HG02981 (cell line): Measurements from ENCODE around the gene FTCDNL1.

Experiments
- ATAC-seq: cut with Tn5 transposase; IDR thresholded peaks from one replicate; pipeline ENCODE4 v1.9.1; 2021; ENCODE audit warnings: mild to moderate bottlenecking, moderate library complexity; ENCODE audit not compliant: unreplicated experiment

FTCDNL1 gene

GRCh38 chr2:199850718-199851500, at the start of gene FTCDNL1:
Gene FTCDNL1 (minus strand): TSS chr2:199851192. CDS start chr2:199848962, 2,230 bp downstream.
- peak; percentile 94 for ATAC-seq

- ATAC-seq, result no peak
These were observed 45.6 kb upstream of the FTCDNL1 start for GRCh38 chr2:199896617-199897016.

- ATAC-seq, result no peak
These were observed 44.4 kb upstream of the FTCDNL1 start for GRCh38 chr2:199895406-199895805.

GRCh38 chr2:199883474-199884212, 32.7 kb upstream of the FTCDNL1 start:
- ATAC-seq, result no peak

GRCh38 chr2:199882667-199883066, 31.7 kb upstream of the FTCDNL1 start:
- no peak for ATAC-seq

GRCh38 chr2:199875400-199875799, 24.4 kb upstream of the FTCDNL1 start:
- ATAC-seq, result no peak

- no peak for ATAC-seq
These were observed 23.2 kb upstream of the FTCDNL1 start for GRCh38 chr2:199874209-199874608.

GRCh38 chr2:199870581-199870980, 19.6 kb upstream of the FTCDNL1 start:
- ATAC-seq, result no peak

- ATAC-seq, result no peak
These were observed 18.7 kb upstream of the FTCDNL1 start for GRCh38 chr2:199869653-199870052.

- ATAC-seq, result no peak
These were observed 18.2 kb upstream of the FTCDNL1 start for GRCh38 chr2:199869227-199869541.

- ATAC-seq, result no peak
These were observed 17.6 kb upstream of the FTCDNL1 start for GRCh38 chr2:199868431-199869226.

GRCh38 chr2:199865905-199866304, 14.9 kb upstream of the FTCDNL1 start:
- no peak for ATAC-seq

- ATAC-seq, result no peak
These were observed 11.8 kb upstream of the FTCDNL1 start for GRCh38 chr2:199862788-199863187.

- no peak for ATAC-seq
These were observed 10.3 kb upstream of the FTCDNL1 start for GRCh38 chr2:199861132-199861774.

- no peak for ATAC-seq
These were observed 4.8 kb upstream of the FTCDNL1 start for GRCh38 chr2:199855812-199856211.

- ATAC-seq, result no peak
These were observed 891 bp upstream of the FTCDNL1 start for GRCh38 chr2:199851883-199852282.

- no peak for ATAC-seq
These were observed 464 bp upstream of the FTCDNL1 start for GRCh38 chr2:199851501-199851810.

- no peak for ATAC-seq
These were observed 724 bp downstream of the FTCDNL1 start for GRCh38 chr2:199850218-199850717.

- ATAC-seq, result no peak
These were observed 2.4 kb downstream of the FTCDNL1 start for GRCh38 chr2:199848389-199849130.

GRCh38 chr2:199847181-199847864, 3.7 kb downstream of the FTCDNL1 start:
- ATAC-seq, result no peak
